Astrocyte of the hippocampus (primary cell): ENCODE measurements around the gene ITSN1.
"Not testable (repeated sequence)": the region's sequence is repeated elsewhere in the genome, so short reads cannot be mapped to it uniquely, and the experiment has no call there.

ENCODE experiments used
- DNase-seq: peaks from one replicate; pipeline ENCODE4 v3.0.0; 2011; ENCODE audit warnings: low read depth, low spot score

The ITSN1 gene

GRCh38 chr21:33729139-33729538, 86.8 kb downstream of the ITSN1 start:
- not testable (repeated sequence) for DNase-seq

GRCh38 chr21:33729641-33730040, 87.3 kb downstream of the ITSN1 start:
- DNase-seq, result no peak

- DNase-seq, result no peak
Observed at GRCh38 chr21:33731447-33731846, 89.1 kb downstream of the ITSN1 start.

GRCh38 chr21:33732038-33732437, 89.7 kb downstream of the ITSN1 start:
- DNase-seq, result no peak

GRCh38 chr21:33733601-33734000, 91.3 kb downstream of the ITSN1 start:
- no peak for DNase-seq

GRCh38 chr21:33734291-33734690, 92.0 kb downstream of the ITSN1 start:
- DNase-seq, result peak; percentile 39

GRCh38 chr21:33734818-33735217, 92.5 kb downstream of the ITSN1 start:
- DNase-seq, result no peak

GRCh38 chr21:33736569-33736968, 94.3 kb downstream of the ITSN1 start:
- DNase-seq, result no peak

GRCh38 chr21:33739701-33740100, 97.4 kb downstream of the ITSN1 start:
- DNase-seq, result no peak

- no peak for DNase-seq
Observed at GRCh38 chr21:33747420-33747819, 105.1 kb downstream of the ITSN1 start.

GRCh38 chr21:33748903-33749302, 106.6 kb downstream of the ITSN1 start:
- DNase-seq, result no peak

GRCh38 chr21:33750017-33750416, 107.7 kb downstream of the ITSN1 start:
- DNase-seq, result no peak

- peak; percentile 18 for DNase-seq
Observed at GRCh38 chr21:33751120-33751519, 108.8 kb downstream of the ITSN1 start.

- no peak for DNase-seq
Observed at GRCh38 chr21:33751533-33751932, 109.2 kb downstream of the ITSN1 start.

GRCh38 chr21:33752260-33752659, 110.0 kb downstream of the ITSN1 start:
- no peak for DNase-seq

- DNase-seq, result no peak
Observed at GRCh38 chr21:33753886-33754285, 111.6 kb downstream of the ITSN1 start.

- no peak for DNase-seq
Observed at GRCh38 chr21:33754481-33754880, 112.2 kb downstream of the ITSN1 start.

GRCh38 chr21:33755354-33755753, 113.1 kb downstream of the ITSN1 start:
- no peak for DNase-seq

GRCh38 chr21:33760641-33761440, 118.5 kb downstream of the ITSN1 start:
- DNase-seq, result peak; percentile 73

GRCh38 chr21:33761441-33762036, 119.2 kb downstream of the ITSN1 start:
- DNase-seq, result peak; percentile 96

- peak; percentile 47 for DNase-seq
Observed at GRCh38 chr21:33762803-33763581, 120.7 kb downstream of the ITSN1 start.

GRCh38 chr21:33763582-33763899, 121.2 kb downstream of the ITSN1 start:
- DNase-seq, result no peak

GRCh38 chr21:33767236-33767635, 124.9 kb downstream of the ITSN1 start:
- no peak for DNase-seq
